Medulla oblongata (tissue), 1 donor: Measurements from ENCODE around the gene KCNT2.
"Not testable (repeated sequence)": the region's sequence is repeated elsewhere in the genome, so short reads cannot be mapped to it uniquely, and the experiment has no call there.

Experiments used
- DNase-seq: peaks from one replicate; pipeline ENCODE4 v3.0.0-alpha.2; 2015; ENCODE audit errors: extremely low spot score

The KCNT2 gene

DNA sequence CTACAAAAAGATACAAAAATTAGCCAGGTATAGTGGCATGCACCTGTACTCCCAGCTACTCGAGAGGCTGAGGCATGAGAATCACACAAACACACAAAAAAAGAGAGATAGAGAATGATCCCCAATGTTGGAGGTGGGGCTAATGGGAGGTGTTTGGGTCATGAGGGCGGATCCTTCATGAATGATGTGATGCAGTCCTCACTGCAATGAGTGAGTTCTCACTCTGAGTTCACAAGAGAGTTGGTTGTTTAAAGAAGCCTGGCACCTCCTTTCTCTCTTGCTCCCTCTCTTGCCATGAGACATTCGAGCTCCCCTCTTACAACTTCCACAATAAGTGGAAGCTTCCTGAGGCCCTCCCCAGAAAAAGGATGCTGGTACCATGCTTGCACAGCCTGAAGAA is 17.3 kb downstream of the KCNT2 start:
- no peak for DNase-seq

DNA sequence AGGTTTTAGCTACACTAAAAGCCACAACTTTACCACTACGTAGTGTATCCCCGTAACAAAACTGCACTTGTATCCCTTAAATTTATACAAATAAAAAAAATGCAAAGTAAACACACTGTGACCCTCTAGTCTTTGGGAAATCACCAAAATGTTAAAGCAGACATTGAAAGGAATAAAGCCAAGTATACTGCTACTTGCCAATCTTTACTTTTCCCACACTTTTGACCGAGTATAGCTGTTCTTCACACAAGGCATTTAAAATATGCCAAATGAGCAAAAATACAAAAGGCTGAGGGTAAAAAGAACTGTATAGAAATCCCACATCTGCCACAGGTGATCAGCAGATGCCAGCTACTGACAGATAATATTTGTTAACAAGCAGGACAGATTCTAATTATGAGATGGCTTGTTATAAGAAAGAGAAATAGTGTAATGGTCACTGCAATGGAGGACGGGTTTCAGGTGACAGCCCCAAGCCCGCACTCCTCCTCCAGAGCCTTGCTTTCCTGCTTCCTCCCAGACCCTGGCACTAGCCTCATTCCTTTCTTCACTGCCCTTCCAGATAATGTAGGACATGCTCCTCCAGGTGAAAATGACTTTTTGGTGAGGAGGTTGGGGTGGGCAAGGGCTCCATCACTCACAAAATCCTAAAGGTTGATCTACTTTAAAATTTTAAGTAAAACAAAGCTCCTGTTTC is 18.1 kb downstream of the KCNT2 start:
- no peak for DNase-seq

- DNase-seq: no peak
Measured at GRCh38 chr1:196584696-196585095, 23.5 kb downstream of the KCNT2 start.

DNA sequence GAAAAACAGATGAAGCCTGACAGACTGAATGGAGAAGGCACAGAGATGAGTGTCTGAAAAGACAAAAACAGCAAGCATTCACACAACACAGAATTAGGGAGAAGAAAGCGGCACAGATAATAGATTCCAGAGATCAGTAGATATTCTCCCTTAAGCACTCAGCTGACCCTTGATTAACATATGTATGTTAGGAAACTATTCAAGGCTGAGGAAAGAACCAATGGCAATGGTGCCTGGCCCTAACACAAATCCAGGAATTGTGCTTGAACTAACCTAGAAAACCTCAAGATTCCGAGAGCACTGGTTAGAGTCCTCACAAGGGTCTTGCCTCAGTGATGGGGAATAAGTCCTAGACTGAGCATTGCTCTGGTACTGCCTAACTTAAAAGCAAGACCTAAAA is 30.9 kb downstream of the KCNT2 start:
- no peak for DNase-seq

GRCh38 chr1:196573226-196573625 is 35.0 kb downstream of the KCNT2 start:
- DNase-seq: no peak

GRCh38 chr1:196567238-196567637 is 41.0 kb downstream of the KCNT2 start:
- no peak for DNase-seq

DNA sequence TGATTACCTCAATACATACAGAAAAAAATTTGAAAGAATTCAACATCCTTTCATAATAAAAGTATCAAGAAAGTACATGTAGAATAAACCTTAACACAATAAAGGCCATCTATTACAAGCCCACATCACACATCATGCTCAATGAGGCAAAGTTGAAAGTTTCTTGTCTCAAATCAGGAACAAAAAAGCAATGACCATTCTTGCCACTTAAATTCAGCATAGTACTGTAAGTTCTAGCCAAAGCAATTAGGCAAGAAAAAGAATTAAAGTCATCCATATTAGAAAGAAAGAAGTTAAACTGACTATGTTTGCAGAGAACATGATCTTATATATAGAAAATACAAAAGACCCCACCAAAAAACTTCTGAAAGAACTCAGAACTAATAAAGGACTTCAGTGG is 44.5 kb downstream of the KCNT2 start:
- DNase-seq: no peak

GRCh38 chr1:196559314-196559713 is 48.9 kb downstream of the KCNT2 start:
- no peak for DNase-seq

DNA sequence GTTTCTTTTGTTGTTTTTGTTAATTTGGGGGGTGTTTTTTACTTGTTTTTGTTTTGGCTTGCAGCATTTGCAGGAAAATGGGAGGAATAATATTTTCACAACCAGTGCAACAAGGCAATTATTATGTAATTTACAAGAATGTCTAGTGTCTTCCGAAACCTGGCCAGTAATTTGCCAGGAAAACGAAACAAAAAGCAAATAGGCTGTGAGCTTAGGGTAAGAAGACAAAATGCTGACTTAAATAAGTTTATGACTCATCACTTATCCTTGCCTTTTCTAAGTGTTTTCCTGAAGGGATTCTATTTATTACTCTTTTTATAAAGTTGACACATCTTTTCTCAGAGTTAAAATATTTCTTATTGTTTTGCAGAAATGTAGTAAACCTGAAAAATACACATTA is 49.8 kb downstream of the KCNT2 start:
- peak; percentile 29 for DNase-seq

- DNase-seq: no peak
Measured at GRCh38 chr1:196557797-196558196, 50.4 kb downstream of the KCNT2 start.

DNA sequence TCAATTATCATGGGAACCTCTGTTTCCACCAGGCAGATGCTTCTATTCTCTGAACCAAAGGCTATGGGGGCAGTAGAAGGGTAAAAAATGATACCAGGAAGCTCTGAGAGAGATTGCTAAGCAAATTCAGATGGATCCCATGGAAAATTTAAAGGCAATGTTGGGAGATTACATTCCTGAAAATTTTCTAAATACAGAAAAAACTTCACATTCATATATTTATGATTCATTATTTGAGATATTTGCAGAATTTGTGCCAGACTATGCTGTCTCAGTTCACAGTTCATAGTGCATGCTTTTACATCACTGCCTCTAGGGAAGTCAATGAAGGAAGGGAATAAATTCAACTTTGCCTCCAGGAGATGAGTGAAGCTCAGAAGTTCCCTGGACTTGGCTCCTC is 57.5 kb downstream of the KCNT2 start:
- DNase-seq: no peak

DNA sequence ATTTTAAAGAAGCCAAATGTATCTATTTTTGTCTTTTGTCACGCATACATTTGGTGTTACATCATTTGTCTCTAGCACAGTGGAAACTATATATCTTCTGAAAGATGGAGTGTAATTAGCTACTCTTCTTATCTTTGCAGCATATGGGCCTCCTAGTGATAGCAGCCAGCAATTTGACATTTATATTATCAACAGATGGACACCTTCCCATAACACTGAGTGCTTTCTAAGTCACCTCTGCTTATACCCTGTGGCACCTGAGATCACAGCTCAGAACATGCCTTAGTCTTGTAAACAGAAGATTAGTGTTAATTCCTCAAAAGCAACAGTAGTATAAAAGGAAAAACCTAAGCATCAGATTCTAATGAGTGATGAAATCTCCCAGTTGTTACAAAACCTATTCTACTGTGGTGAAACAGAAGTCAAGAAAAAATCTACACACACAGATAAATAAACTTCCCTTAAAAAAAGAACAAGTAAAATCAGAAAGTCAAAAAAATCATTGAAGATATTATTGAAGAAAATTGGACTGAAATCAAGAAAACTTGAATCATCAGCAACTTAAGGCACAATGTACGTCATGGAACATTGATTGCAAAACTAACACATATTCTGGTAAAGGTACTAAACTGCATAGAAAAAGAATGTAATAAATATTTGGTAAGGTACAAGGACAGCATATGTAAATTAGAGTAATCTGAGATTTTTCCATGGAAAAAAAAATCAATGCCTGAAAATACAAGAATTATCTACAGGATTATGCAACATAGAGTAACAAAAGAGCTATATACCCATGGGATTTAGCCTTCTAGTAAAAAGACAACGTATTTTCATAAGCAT is 61.7 kb downstream of the KCNT2 start:
- no peak for DNase-seq

- DNase-seq: no peak
Measured at GRCh38 chr1:196545222-196545621, 63.0 kb downstream of the KCNT2 start.

DNA sequence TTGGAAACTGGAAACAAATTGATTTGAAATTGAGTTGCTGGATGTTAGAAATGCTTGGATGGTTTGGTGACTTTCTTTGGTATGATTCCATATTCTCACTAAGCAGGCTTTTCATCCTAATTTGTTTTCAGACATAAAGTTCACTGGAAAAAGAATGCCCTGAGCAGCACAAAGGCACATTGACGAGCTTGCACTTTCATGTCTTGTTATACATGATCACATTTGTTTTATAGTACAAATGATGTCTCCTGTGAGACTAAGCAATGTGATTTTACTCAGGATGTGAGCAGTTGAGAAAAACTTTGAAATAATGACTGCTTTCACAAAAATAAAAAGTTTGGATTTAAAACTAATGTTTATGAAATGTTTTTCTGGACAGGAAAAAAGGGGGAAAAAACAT is 63.6 kb downstream of the KCNT2 start:
- no peak for DNase-seq

GRCh38 chr1:196543833-196544232 is 64.4 kb downstream of the KCNT2 start:
- no peak for DNase-seq

GRCh38 chr1:196538473-196538872 is 69.8 kb downstream of the KCNT2 start:
- no peak for DNase-seq

DNA sequence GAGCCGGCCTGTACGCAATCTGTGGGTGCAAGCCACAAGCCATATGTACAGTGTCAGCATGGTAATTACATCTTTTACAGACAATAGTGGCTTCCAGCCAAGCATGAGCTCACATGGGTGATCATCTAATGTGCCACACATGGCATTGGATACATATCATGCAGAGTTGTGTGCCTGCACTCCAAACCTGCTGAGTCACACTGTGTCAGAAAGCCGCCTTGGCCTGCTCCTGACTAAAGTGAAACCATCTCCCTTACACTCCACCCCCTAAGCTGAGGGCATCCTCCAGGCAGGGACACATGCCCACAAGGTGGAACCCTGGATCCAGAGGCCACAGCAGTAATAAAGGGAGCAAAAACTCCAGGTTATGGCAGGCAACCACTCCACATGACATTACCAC is 72.5 kb downstream of the KCNT2 start:
- no peak for DNase-seq

- no peak for DNase-seq
Measured at GRCh38 chr1:196531737-196532524, 76.3 kb downstream of the KCNT2 start.

GRCh38 chr1:196527919-196528318 is 80.3 kb downstream of the KCNT2 start:
- DNase-seq: no peak

DNA sequence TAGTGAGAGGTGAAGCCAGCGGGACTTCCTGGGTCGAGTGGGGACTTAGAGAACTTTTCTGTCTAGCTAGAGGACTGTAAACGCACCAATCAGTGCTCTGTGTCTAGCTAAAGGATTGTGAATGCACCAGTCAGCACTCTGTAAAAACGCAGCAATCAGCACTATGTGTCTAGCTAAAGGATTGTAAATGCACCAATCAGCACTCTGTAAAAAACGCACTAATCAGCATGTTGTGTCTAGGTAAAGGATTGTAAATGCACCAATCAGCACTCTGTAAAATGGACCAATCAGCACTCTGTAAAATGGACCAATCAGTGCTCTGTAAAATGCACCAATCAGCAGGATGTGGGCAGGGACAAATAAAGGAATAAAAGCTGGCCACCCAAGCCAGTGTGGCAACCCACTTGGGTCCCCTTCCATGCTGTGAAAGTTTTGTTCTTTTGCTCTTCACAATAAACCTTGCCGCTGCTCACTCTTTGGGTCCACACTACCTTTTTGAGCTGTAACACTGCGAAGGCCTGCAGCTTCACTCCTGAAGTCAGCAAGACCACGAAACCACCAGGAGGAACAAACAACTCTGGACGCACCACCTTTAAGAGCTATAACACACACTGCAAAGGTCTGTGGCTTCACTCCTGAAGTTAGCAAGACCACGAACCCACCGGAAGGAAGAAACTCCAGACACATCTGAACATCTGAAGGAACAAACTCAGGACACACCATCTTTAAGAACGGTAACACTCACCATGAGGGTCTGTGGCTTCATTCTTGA is 85.5 kb downstream of the KCNT2 start:
- DNase-seq: not testable (repeated sequence)

DNA sequence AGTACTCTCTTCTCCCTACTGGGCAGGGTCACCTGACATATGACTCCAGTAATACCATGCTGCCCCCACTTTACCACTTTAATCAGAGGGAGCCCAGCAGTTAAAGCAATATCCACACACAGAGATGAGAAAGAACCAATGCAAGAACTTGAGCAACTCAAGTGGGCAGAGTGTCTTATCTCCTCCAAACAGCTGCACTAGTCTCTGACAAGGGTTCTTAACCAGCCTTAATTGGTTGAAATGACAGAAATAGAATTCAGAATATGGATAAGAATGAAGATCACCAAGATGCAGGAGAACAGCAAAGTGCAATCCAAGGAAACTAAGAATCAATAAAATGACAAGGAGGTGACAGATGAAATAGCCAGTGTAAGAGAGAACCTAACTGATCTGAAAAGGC is 91.0 kb downstream of the KCNT2 start:
- no peak for DNase-seq

DNA sequence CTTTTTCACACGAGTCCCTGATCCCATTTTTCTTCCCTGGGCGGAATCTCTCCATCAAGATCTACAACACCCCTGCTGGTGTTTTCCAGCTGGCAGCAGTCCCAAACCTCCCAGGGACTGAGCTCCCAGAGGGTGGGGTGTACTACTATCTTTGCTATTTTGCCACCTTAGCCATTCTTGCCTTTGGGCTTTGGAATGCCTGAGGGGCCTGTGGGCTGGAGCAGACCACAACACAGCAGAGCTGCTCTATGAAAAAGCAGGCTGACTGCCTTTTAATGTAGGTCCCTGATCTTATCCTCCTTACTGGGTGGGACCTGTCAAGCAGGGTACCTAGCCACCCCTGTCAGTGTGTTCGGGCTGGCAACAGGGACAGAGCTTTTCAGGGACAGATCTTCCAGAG is 91.9 kb downstream of the KCNT2 start:
- no peak for DNase-seq
